ENCODE measurements around the gene SLC5A4. TPM values are rescaled to one million over a fixed set of nuclear protein-coding genes. Genes with fewer than 3 reads are reported as not detected.

Gene SLC5A4
- total and polyA plus RNA-seq, 2 donors (not counting 1 experiment from before 2014, with no cell fraction given) = not detected

DNA sequence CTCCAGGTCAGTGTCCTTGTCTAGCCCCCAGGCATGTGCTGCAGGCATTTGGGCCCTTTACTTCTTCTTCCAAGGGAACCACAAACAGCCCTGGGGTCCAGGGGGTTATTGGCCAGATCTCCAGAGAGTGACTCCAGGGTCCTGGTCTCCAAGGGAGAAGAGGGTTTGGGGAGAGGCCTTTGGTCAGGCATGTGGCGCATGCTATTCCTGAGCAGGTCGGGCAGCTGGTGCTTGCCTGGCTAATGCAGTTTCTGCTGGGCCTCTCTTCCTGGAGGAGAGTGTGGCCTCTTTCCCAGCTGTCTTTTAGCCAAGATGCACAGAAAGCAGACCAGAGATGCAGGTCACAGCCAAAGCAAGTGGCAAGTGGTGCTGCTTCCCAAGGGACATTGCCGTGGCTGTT, 46.5 kb downstream of the SLC5A4 start:
- no peaks in the 10 kb centered on the region for H3K79me2 ChIP-seq (ENCODE audit: control insufficient read depth, insufficient read depth, low read length)
- no peak overlapping the region for H3K4me3 ChIP-seq (ENCODE audit: control extremely low read depth in 1 of 5, extremely low read depth in 1 of 5, insufficient read depth in 1 of 5, low read depth in 2 of 5, low read length in 4 of 5)
- TF ChIP-seq, protein P1, sequence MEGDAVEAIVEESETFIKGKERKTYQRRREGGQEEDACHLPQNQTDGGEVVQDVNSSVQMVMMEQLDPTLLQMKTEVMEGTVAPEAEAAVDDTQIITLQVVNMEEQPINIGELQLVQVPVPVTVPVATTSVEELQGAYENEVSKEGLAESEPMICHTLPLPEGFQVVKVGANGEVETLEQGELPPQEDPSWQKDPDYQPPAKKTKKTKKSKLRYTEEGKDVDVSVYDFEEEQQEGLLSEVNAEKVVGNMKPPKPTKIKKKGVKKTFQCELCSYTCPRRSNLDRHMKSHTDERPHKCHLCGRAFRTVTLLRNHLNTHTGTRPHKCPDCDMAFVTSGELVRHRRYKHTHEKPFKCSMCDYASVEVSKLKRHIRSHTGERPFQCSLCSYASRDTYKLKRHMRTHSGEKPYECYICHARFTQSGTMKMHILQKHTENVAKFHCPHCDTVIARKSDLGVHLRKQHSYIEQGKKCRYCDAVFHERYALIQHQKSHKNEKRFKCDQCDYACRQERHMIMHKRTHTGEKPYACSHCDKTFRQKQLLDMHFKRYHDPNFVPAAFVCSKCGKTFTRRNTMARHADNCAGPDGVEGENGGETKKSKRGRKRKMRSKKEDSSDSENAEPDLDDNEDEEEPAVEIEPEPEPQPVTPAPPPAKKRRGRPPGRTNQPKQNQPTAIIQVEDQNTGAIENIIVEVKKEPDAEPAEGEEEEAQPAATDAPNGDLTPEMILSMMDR (IDR thresholded peaks at IDR 0.05) = no peak
- no peak for TF ChIP-seq EZH2 (IDR thresholded peaks at IDR 0.05; ENCODE audit: borderline replicate concordance, insufficient read depth, low read depth, low read length, poor library complexity, severe bottlenecking)
- intact Hi-C loops (cut with micrococcal nuclease) = no loop called here
- H4K20me1 ChIP-seq (ENCODE audit: control insufficient read depth, insufficient read depth, low read length, poor library complexity, severe bottlenecking) = no peaks in the 10 kb centered on the region
- peaks cover 21% of the 10 kb centered on the region for H3K27me3 Mint-ChIP-seq
- POLR2A ChIA-PET = no interaction called here
- H3K4me1 ChIP-seq (ENCODE audit: control insufficient read depth in 2 of 2, insufficient read depth in 2 of 2, low read length in 2 of 2) = no peaks in the 10 kb centered on the region
- H3K27ac Mint-ChIP-seq = no peak overlapping the region
- no peaks in the 10 kb centered on the region for H3K9me3 Mint-ChIP-seq (ENCODE audit: insufficient read depth)
- ATAC-seq (ENCODE audit: low read depth) (no peak), DNase-seq (no peak)
- no peak overlapping the region for H2AFZ ChIP-seq (ENCODE audit: insufficient read depth, low read depth, low read length, poor library complexity, severe bottlenecking)
- H3K9me3 ChIP-seq (ENCODE audit: control extremely low read depth in 1 of 3, control insufficient read depth in 2 of 3, insufficient read depth in 1 of 3, low read length in 2 of 3) = peaks cover 0 to 3% (median 0%) of the 10 kb centered on the region in 3 donors
- H3K4me3 Mint-ChIP-seq = no peak overlapping the region
- WGBS (ENCODE audit: insufficient coverage) = 100% methylated on average over 2 of the region's 3 CpGs
- H3K27me3 ChIP-seq (replicated peaks in 1 of 4; ENCODE audit: control extremely low read depth in 1 of 4, control insufficient read depth in 3 of 4, insufficient read depth in 4 of 4, low read length in 3 of 4) = peaks cover 0 to 7% (median under 1%) of the 10 kb centered on the region in 4 experiments
- H3K36me3 ChIP-seq (replicated peaks in 1 of 2; ENCODE audit: control extremely low read depth in 1 of 2, control insufficient read depth in 1 of 2, extremely low read depth in 1 of 2, insufficient read depth in 2 of 2, low read length in 1 of 2) = no peaks in the 10 kb centered on the region
- CTCF ChIA-PET = no interaction called here
- H3K9ac ChIP-seq (ENCODE audit: low read length) = no peak overlapping the region
- H3K4me2 ChIP-seq (replicated peaks; ENCODE audit: low read depth, low read length, poor library complexity, severe bottlenecking) = no peak overlapping the region
- no peak overlapping the region for H3K27ac ChIP-seq (ENCODE audit: low read length in 2 of 2)
- H3K4me1 Mint-ChIP-seq = no peaks in the 10 kb centered on the region

DNA sequence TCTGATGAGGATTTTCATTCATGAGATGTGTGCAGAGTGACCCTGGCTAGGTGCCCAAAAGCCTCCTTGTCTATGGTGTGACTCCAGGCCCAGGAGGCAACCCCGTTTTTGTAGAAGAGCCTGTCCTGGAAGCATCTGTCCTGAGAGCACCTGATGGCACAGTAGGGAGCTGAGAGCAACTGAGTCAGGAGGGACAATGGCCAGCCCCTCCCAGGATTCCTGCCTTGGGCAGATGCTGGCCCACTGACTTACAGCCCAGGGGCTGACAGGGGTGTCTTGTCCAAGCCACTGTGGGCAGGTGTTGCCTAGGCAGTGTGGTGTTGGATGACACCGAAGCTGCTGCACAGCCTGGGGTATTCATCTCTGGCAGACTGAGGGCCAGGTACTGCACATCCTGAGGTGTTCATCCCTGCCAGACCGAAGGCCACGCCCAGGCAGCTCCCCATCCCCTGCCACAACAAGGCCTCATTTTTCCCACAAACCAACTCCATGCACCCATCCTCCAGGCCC, 47.1 kb downstream of the SLC5A4 start:
- ChIA-PET POLR2A (no interaction called here), CTCF (interaction anchor here (1.1 to 1.6 kb wide), 2 partner anchors 11 to 104 kb away, joined by 3 read pairs; no protein-coding TSS in a partner anchor)
- H3K4me1 ChIP-seq (ENCODE audit: control insufficient read depth in 2 of 2, insufficient read depth in 2 of 2, low read length in 2 of 2) = peaks cover 0 to 2% of the 10 kb centered on the region in 2 donors
- DNase-seq (no peak), ATAC-seq (ENCODE audit: low read depth) (no peak)
- H3K27me3 ChIP-seq (replicated peaks in 1 of 4; ENCODE audit: control extremely low read depth in 1 of 4, control insufficient read depth in 3 of 4, insufficient read depth in 4 of 4, low read length in 3 of 4) = peaks cover 0 to 13% (median 3%) of the 10 kb centered on the region in 4 experiments
- no peak overlapping the region for H2AFZ ChIP-seq (ENCODE audit: insufficient read depth, low read depth, low read length, poor library complexity, severe bottlenecking)
- no peaks in the 10 kb centered on the region for H3K9me3 Mint-ChIP-seq (ENCODE audit: insufficient read depth)
- H3K27me3 Mint-ChIP-seq = peaks cover 26% of the 10 kb centered on the region
- peaks cover 2% of the 10 kb centered on the region for H3K4me1 Mint-ChIP-seq
- intact Hi-C loops (cut with micrococcal nuclease) = loop anchor here (1.0 to 2.0 kb wide), 3 partner anchors 105 to 265 kb away; no protein-coding TSS in a partner anchor
- no peak overlapping the region for H3K27ac Mint-ChIP-seq
- TF ChIP-seq, protein P1 (IDR thresholded peaks at IDR 0.05) = no peak
- TF ChIP-seq EZH2 (IDR thresholded peaks at IDR 0.05; ENCODE audit: borderline replicate concordance, insufficient read depth, low read depth, low read length, poor library complexity, severe bottlenecking) = no peak
- peaks cover 0 to 3% (median 0%) of the 10 kb centered on the region in 3 donors for H3K9me3 ChIP-seq (ENCODE audit: control extremely low read depth in 1 of 3, control insufficient read depth in 2 of 3, insufficient read depth in 1 of 3, low read length in 2 of 3)
- no peaks in the 10 kb centered on the region for H3K36me3 ChIP-seq (replicated peaks in 1 of 2; ENCODE audit: control extremely low read depth in 1 of 2, control insufficient read depth in 1 of 2, extremely low read depth in 1 of 2, insufficient read depth in 2 of 2, low read length in 1 of 2)
- H3K4me3 ChIP-seq (ENCODE audit: control extremely low read depth in 1 of 5, extremely low read depth in 1 of 5, insufficient read depth in 1 of 5, low read depth in 2 of 5, low read length in 4 of 5) = no peak overlapping the region
- H3K4me3 Mint-ChIP-seq = no peak overlapping the region
- no peaks in the 10 kb centered on the region for H3K79me2 ChIP-seq (ENCODE audit: control insufficient read depth, insufficient read depth, low read length)
- H3K9ac ChIP-seq (ENCODE audit: low read length) = no peak overlapping the region
- no peak overlapping the region for H3K27ac ChIP-seq (ENCODE audit: low read length in 2 of 2)
- 88% methylated on average over 4 of the region's 4 CpGs for WGBS (ENCODE audit: insufficient coverage)
- no peaks in the 10 kb centered on the region for H4K20me1 ChIP-seq (ENCODE audit: control insufficient read depth, insufficient read depth, low read length, poor library complexity, severe bottlenecking)
- H3K4me2 ChIP-seq (replicated peaks; ENCODE audit: low read depth, low read length, poor library complexity, severe bottlenecking) = no peak overlapping the region

Data from B cell (primary cell).